Amygdala (tissue), 56 donors: ENCODE data around the gene KCNMA1.
"Not testable (repeated sequence)": the region's sequence is repeated elsewhere in the genome, so short reads cannot be mapped to it uniquely, and the experiment has no call there.

ENCODE experiments used
- DNase-seq, 56 donors: peaks; one replicate each; lab custom pipeline; 2025; lab: John Stamatoyannopoulos, UW

Gene KCNMA1

DNA sequence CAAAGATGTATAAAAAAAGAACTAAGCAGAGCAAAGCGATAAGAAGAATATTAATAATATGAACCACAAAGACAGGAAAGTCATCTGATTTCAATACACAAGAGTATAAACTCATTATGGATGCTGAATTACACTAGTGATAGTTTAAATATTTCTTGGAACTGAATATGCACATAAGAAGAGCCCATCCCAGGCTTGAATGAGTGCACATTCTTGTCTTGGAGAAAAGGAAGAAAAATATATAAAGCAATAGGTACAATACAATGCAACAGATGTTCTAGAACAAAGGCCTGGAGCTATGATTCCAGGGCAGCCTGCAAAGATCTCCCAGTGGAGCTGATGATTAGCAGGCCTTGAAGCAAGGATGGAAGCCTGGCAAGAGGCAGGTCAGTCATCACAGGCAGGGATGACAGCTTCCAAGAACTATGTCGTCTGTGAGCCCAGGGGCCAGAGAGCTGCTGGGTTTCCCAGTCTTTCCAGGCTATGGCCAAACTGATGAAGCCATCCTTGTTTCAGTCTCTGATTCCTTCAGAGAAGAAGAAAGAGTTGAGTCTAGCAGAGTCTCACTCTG, 277.6 kb downstream of the KCNMA1 start:
- no peak for DNase-seq

DNA sequence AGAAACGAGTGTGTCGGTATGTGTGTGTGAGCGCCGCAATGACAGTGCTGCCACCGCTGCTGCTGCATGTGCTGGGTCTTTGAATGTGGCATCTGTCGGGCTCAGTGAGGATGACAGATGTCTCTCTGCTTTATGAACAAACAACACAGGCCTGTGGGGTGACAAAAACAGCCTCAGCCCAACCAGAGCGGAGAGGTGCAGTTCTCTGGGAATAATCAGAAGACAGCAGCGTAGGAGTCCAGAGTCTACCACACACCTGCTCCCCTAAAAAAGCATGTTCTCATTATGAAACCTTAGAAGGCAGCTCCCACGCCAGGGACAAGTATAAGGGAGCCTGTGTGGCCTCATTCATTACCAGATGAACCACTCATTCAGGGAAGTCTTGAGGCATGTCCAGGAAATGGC, 278.3 kb downstream of the KCNMA1 start:
- peak in 8 of 56 donors; percentile 9 to 54 (median 14) for DNase-seq

DNA sequence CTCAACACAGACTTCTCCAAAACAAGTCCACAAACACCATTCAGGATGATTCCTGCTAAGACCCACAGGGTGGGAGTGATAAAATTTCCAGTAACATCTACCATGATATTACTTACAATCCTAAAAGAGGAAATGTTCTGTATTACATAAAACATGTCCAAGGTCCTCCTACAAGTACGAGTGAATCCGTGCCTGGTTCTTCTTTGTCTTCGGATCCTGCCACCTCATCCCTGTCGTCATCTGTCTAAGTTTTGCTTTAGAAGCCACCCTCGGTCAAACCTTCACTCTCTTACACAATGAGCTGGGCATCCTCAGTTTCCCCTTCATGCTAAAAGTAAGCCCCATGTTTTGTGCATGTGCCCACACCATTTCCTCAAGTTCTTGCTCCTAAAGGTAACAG, 279.0 kb downstream of the KCNMA1 start:
- no peak for DNase-seq

DNA sequence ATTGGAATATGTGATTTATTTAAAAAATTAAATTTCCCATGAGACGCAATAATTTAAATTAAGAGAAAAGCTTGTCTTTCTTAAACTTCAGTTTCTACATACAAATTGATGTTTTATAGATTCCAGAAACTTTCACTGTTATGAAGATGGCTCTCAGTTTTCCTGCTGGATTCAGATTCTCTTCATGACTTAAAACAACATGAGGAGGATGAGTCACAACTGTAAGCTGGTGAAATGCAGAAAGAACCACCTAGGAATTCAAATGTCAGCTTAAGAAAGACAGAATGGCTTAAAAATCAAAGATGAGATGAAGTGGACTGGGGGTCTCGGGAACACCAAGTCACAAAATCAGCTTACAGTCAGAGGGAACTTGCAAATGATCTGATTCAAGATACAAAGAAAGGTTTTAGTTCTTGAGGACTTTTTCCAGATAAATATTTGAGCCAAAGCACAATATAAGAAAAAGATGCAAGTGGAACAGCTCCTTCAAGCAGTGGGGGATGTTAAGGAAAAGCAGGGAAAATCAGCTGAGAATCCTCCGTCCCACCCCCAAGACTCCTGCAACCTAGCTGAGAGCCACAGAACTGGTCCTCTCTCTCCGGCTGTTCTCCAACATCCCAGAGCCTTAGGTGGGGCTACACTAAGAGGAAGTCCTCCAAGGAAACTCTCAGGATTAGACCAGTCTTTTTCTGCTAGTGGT, 279.8 kb downstream of the KCNMA1 start:
- DNase-seq = no peak

DNA sequence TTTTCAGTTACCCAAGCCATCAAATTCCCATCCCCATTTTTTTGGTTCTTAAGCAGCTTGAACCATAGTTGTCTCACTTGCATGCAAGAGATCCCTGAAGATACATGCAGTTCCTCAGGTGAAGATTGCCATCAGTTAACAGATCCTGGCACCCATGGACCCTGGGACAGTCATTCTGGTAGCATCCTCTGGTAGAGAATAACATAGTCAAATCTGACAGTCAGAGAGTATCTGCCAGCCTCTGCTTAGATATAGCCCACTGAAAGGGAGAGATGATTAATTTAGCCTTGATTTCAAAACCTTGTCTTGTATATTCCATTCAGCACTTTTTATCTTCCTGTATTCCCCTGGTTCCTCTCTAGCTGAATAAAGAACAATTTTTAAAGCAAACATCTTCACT, 280.4 kb downstream of the KCNMA1 start:
- DNase-seq = no peak

DNA sequence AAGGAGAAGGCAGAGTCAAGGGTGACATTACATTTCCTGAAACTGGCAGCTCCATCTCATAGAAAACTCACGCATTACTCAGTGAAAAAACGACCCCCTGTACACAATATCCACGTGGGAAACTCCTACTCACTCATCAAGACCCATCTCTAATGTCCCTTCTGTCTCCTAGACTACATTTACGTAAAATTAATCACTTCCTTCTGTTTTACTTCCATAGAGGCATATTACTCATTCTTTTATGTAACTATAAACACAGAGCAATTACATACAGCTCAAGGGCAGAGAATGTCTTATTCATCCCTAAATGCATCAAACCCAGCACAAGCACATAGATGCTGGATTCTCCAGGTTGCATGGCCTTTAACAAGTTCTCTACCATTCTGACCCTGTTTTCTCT, 281.8 kb downstream of the KCNMA1 start:
- DNase-seq = no peak

DNA sequence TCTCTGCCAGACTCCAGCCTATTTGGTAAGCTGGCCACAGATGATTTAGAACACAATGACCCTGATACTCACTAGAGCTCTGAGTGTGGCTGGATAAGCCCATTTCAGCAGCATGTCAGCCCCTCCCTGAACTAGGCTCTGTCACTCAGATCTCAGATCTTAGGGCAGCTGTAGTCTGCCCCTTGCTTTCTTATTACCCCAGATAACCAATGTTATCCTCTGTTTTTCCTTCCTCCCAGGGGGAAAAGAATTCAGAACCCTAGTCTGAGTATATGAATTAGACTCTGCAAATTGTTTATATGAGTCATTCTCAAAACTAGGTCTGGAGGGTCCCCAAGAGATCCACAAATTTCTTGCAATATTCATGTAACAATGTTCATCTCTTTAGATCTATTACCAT, 286.2 kb downstream of the KCNMA1 start:
- no peak for DNase-seq

DNA sequence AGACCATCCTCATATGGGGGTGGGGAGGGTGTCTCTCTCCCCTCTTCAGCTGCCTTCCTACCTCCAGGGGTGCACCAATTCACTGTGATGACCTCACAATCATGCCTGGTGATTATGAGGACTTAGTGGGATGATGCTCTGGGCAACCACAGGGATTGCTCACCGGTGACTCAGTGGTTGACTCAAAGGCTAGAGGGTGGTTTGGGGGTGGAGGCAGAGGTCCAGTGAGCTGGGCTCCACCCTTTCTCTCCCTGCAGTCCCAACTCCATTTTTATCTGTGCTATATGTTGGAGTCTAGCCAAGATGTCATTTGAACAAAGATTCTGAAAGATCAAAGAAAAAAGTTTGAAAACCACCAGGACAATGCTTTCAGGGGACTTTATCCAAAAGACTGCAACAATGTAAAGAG, 286.9 kb downstream of the KCNMA1 start:
- peak in 2 of 56 donors; percentile 12 to 16 for DNase-seq

DNA sequence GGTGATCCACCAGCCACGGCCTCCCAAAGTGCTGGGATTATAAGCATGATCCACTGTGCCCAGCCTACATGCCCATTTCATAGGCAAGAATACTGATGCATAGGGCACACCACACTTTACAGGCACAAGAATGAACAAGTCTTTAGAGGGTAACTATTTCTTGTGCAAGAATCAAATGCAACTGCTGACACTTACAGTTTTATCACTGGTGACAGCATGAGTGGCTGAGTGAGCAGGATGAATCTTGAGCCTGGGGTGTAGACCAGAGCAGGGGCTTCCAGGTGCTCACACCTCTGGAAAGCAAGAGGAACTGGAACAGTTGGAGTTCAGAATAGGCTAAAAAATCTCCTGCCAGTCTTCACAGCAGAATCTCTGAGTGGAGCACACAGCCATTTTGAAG, 287.5 kb downstream of the KCNMA1 start:
- DNase-seq = no peak

DNA sequence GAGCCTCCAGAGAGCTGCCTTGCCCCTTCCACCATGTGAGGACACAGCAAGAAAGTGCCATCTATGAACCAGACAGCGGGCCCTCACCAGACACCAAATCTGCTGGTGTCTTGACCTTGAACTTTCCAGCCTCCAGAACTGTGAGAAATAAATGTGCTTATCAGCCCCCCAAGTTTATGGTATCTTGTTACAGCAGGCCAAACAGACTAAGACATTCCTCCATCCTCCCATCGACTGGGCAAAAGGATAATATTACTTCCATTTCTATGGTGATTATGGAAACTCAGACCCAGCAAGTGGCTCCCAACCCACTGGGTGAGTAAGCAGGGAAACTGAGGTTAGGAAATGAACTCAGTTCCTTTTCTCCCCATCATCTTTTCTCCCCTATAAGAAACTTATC, 288.4 kb downstream of the KCNMA1 start:
- DNase-seq = no peak

DNA sequence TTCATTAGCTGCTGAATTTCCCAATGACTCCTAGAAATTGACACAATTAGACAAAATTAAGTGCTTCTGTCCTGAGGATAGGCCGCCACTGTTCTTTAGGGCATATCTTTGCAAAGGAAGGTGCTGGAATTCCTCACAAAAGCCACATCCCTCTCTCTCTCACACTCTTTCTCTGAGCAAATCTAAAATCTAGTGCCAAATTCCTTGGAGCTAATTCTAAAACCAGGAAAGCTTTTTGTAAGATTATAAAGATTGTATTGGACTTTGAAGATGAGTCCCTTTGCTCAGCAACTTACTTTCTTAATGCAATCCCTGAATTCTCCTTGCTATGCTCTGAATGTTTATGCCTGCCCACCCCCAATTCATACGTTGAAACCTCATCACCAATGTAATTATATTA, 288.9 kb downstream of the KCNMA1 start:
- no peak for DNase-seq

DNA sequence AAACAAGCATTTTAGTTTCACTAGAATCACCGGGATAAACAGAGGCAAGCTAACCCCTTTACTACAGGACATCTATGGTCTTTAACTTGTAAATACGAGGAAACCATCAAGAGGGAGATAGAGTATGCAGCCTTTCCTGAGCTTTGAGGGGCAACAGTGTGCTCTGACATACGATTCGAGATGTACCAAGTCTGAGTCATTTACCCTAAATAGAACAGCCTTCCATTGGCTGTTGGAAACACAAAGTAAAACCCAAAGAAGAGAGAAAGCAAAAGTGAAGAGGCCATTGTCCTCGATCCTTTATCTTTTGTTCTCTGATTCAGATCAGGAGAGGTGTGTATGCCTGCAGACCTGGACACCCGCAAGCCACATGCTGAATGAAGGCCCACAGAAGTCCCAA, 289.5 kb downstream of the KCNMA1 start:
- DNase-seq = no peak

DNA sequence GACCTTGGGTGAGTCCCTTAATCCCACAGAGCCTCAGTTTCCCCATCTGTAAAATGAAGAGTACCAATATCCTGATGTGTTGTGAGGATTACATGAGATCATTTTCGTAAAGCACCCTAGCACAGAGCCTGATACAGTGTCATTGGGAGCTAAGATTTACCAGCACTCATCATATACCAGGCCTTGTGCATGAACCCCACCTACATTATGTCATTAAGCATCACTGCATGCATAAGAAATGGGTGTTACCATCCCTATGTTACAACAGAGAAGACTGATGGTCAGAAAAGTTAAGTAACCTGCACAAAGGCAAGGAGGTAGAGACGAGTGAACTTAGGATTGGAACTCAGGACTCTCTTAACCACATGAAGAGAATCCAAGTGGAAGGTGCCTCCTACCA, 290.6 kb downstream of the KCNMA1 start:
- DNase-seq = no peak

DNA sequence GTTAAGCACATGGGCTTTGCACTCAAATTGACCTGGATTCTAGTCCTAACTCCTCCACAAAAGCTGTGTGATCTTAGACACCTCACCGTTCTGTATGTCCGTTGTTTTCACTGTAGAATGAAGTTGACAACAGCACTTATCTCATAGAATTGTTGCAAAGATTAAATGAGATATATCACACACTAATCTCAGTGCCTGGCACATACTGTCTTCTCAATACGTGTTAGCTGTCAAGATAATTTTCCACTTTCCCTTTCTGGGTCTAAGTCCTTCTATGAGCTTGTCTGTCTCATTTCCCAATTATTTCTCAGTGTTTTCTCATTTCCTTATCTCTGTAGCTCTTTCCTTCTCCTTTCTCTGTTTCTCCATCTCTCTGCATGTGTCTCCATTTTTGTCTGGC, 296.6 kb downstream of the KCNMA1 start:
- DNase-seq = no peak

DNA sequence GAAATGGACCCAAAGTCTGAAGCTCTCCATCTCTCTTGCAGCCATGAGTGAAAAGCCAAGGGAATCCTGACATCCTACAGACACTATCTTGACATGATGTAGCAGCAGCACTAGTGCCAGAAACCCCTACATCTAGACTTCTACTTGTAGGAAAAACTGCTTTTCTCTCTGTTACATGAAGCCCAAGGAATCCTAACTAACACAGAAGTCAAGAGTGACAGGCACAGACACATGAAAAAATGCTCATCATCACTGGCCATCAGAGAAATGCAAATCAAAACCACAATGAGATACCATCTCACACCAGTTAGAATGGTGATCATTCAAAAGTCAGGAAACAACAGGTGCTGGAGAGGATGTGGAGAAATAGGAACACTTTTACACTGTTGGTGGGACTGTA, 297.7 kb downstream of the KCNMA1 start:
- not testable (repeated sequence) for DNase-seq

DNA sequence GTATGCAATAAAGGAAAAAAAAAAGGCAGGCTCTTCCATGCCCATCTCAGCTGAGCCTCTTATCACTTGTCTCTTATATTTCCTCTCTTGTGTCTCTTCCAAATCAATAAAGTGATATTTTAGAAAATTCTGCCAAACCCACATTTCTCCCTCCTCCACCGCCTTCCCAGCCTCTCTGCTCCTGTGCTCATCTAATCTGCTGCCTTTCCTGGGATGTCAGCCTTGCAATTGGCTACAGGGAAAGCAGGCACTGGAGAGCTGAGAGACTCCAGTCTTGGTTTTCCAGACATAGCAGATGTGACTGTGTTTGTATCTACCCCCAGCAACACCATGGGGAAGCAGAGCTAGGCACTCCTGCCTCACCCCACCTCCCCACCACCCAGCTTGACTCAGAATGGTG, 298.4 kb downstream of the KCNMA1 start:
- DNase-seq = no peak

DNA sequence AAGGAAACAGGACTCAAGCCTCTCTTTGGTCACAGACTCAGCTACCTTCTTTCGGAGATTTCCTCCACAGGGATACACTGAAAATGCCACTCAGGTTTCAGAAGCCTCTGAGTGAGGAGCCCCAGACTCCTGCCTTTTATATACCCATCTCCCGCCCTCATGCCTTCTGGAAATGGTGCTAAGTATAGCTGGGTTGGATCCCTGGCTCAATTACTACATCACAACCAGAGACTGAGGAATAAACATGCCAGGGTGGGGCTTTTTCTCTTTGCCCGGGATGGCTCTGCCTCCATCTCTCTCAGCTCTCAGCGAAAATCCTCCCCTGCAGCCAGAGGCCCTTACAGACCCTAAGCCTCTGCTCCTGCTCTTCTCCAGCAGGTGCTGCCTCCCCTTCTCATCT, 299.5 kb downstream of the KCNMA1 start:
- peak in 4 of 56 donors; percentile 3 to 21 (median 14) for DNase-seq

DNA sequence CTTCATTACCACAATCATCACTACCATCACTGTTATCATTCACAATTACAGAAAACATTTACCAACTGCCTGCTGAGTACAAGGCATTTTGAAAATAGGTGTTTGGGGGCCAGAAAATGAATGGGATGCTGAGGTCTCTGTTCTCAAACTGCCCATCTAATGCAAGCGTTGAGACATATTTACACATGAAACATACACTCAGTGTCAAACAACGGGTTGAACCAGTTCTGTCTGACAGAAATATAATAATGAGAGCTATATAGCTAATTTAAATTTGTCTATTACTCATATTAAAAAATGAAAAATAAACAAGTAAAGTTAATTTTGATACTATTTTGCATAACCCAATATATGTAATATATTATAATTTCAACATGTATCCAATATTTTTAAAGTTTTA, 303.1 kb downstream of the KCNMA1 start:
- no peak for DNase-seq

DNA sequence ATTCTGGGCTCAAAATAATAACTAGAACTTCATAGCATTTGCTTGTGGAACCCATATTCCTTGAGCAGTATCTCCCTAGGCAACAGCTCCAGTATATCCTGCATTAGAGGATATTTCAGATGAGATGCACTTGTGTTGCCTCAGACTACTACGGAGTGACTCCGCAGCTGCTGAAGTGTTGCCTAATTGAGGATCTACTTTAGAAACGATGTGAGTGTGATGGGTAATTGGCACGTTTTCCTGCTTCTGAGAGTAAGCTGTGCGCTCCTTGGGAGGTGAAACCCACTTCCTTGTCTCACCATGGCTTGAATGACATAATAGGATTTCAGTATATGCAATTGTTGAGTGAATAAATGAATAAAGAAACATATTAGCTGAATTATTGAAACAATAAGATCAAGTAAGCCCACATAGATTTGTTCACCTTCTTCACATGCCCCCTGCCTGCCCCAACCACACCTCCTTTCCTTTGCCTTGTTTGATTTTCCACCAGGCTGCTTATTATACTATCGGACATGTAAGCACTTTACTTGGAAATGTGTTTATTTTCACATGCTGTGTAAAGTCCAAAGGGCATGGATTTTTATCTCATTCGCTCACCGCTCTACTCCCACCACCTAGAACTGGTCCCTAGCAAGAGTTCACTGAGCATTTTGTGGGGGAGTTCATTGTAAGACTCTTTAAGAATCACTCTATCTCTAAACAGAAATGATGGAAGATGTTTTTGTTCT, 303.8 kb downstream of the KCNMA1 start:
- no peak for DNase-seq

DNA sequence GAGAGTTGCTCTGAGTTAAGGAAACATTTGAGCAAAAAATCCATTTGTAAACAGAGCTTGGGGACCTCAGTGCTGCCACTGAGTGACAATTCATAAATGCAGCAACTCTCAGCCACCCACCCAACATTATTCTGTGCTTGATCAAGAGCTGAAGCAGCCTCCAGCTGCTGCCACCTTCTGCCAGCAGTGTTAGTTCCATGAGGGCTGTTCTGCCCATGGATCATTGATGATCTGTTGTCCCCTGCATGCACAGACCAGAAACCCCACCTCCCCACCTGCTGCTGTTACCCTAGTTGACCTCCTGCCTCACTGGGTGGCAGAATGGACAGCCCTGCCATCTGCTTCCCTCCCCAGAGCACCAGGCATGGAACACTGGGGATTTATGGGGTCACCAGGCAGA, 305.4 kb downstream of the KCNMA1 start:
- DNase-seq = peak in 10 of 56 donors; percentile 7 to 41 (median 17)

DNA sequence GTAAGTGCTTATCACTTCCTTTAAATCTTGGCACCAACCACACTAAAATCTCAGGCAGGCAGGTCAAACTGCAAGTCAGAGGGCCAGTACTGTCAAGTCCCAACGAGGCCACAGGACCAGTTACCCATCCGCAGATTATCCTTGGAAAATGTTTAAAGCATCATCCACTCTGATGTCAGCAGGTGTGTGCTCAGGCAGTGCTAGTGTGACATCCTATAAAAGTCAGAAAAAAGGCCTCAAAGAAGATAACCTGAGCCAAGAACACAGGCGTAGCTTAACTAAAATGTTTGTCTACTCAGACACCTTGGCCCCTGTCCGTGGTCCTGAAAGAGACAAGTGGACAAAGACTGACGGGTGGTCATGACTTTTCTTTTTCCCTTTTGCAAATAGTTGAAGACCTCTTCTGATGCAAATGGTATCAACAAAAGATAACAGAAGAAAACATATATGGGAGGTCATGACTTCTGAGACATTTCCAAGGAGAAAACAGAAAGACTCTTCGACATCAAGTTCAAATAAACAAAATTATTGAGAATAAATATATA, 309.3 kb downstream of the KCNMA1 start:
- no peak for DNase-seq

DNA sequence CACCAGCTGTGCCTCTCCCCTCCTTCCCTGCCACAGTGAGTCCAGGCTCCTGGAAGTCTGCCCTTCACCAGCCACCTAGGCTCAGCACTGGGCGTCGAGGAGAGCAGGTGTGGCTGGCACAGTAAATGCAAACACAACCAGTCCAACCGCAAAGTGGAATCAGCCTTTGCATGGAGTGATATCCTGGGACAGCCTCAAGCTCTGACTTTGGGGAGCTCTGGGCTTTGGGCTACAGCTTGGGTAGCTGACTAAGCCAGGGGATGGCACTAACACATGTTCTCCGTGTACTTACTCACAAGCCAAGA, 312.4 kb downstream of the KCNMA1 start:
- DNase-seq = no peak
